GM06990 (cell line): ENCODE results near the gene GPR39.
"Not testable (repeated sequence)": the region's sequence is repeated elsewhere in the genome, so short reads cannot be mapped to it uniquely, and the experiment has no call there.

Source experiments
- DNase-seq: peaks from one replicate; pipeline ENCODE4 v3.0.0-alpha.2; 2011; ENCODE audit not compliant: insufficient read length; ENCODE audit errors: extremely low read depth
- H3K27me3 ChIP-seq: replicated peaks from 2 replicates; pipeline ENCODE4 v1.6.0; 2011; ENCODE audit warnings: low read length; ENCODE audit not compliant: control insufficient read depth, insufficient read depth
- H3K36me3 ChIP-seq: 2 replicates; pipeline ENCODE4 v1.5.1; 2011; ENCODE audit warnings: low read length; ENCODE audit not compliant: control insufficient read depth, insufficient read depth
- H3K4me3 ChIP-seq: replicated peaks from 2 replicates; pipeline ENCODE4 v1.5.1; 2011; ENCODE audit warnings: low read depth, mild to moderate bottlenecking, control low read depth, low read length
- CTCF ChIP-seq: IDR thresholded peaks from 2 replicates; pipeline ENCODE4 v1.5.1; 2011; ENCODE audit warnings: low read length, control low read depth, mild to moderate bottlenecking, inconsistent platforms; ENCODE audit not compliant: insufficient read depth, poor library complexity, severe bottlenecking

GPR39 gene

DNA sequence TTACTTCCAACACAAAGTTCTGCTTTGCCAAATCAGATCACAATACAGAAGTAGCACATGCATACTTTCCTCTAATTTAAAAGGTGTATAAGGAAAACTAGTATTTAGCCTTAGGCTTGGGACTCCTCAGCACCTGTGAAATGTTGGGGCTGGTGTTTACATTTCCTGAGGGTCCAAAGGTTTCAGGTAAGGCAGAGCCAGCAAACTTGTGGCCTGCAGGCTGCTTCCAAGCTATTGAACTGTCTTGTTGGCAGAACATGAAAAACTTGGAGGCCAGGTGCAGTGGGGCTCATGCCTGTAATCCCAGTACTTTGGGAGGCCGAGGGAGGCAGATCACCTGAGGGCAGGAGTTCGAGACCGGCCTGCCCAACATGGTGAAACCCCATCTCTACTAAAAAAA, 26.5 kb upstream of the GPR39 start:
- no peaks in the 10 kb centered on the region; the same call in 1 of the 2 replicates for H3K27me3 ChIP-seq
- H3K36me3 ChIP-seq, result no peaks in the 10 kb centered on the region
- no peak for DNase-seq
- H3K4me3 ChIP-seq, result no peak overlapping the region
- TF ChIP-seq CTCF, result no peak

DNA sequence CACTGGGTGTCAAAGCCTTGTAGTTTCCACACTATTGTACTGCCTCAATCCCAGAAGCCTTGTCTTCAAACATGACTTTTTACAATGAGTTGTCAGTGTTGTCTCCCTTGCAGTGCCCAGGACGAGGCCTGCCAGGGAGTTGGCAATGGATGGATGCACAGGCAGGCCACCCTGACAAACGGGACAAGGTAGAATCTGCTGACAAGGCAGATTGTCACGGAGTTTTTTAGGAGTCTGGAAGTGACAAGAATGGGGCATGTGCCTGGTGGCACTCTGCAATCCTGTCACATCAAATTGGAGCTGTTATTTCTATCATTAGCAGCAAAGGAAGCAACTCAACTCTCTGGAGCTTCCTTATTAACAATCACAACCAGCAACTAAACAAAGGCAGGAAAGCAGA, 25.2 kb upstream of the GPR39 start:
- no peak for TF ChIP-seq CTCF
- no peak for DNase-seq
- Histone ChIP-seq H3K27me3 (no peaks in the 10 kb centered on the region; the same call in 1 of the 2 replicates), H3K4me3 (no peak overlapping the region), H3K36me3 (no peaks in the 10 kb centered on the region)

GRCh38 chr2:132392221-132392620, 24.4 kb upstream of the GPR39 start:
- no peak for TF ChIP-seq CTCF
- Histone ChIP-seq H3K36me3 (no peaks in the 10 kb centered on the region), H3K27me3 (no peaks in the 10 kb centered on the region; the same call in 1 of the 2 replicates), H3K4me3 (no peak overlapping the region)
- no peak for DNase-seq

DNA sequence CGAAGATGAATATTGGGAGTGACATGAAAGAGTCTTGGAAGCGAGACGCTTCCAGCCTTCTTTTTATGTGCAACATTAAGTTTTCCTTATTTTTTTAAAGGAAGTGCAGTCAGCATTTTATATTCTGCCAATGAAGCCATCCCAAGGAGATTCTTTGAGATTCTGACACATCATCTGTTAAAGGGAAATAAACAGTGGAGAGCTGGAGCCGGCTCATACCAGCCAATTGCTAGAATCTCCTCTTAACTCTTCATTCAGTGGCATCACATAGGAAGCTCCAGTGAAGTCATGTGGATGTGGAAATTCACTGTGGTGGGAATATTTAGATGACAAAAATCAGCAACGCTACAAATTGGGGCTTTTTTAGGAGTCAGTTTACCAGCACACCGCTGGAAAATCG, 23.7 kb upstream of the GPR39 start:
- no peak for DNase-seq
- Histone ChIP-seq H3K36me3 (no peaks in the 10 kb centered on the region), H3K4me3 (no peak overlapping the region), H3K27me3 (no peaks in the 10 kb centered on the region; the same call in 1 of the 2 replicates)
- TF ChIP-seq CTCF, result no peak

DNA sequence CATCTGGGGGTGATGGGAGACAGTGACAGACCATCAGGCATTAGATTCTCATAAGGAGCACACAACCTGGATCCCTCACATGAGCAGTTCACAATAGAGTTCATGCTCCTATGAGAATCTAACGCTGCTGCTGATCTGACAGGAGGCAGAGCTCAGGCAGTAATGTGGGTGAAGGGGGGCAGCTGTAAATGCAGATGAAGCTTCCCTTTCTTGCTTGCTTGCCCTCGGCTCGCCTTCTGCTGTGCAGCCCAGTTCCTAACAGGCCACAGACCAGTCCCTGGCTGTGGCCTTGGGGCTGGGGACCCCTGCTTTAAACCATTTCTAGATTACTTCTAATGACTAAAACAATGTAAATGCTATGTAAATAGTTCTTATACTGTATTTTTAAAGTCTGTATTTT, 19.6 kb upstream of the GPR39 start:
- not testable (repeated sequence) for H3K4me3 ChIP-seq, H3K36me3 ChIP-seq

GRCh38 chr2:132400169-132400900, 16.3 kb upstream of the GPR39 start:
- no peak for DNase-seq
- H3K4me3 ChIP-seq, result no peak overlapping the region
- TF ChIP-seq CTCF, result no peak
- H3K36me3 ChIP-seq, result no peaks in the 10 kb centered on the region
- H3K27me3 ChIP-seq, result no peaks in the 10 kb centered on the region

More for the DNA sequence above, 19.6 kb upstream of the GPR39 start:
- H3K27me3 ChIP-seq, DNase-seq: not testable (repeated sequence)
